ENCODE measurements around the gene MOSPD3. TPM values are rescaled to one million over a fixed set of nuclear protein-coding genes. Genes with fewer than 3 reads are reported as not detected.

Gene MOSPD3
- total RNA-seq, 1 donor from 2014 or later, result 19.5 TPM

DNA sequence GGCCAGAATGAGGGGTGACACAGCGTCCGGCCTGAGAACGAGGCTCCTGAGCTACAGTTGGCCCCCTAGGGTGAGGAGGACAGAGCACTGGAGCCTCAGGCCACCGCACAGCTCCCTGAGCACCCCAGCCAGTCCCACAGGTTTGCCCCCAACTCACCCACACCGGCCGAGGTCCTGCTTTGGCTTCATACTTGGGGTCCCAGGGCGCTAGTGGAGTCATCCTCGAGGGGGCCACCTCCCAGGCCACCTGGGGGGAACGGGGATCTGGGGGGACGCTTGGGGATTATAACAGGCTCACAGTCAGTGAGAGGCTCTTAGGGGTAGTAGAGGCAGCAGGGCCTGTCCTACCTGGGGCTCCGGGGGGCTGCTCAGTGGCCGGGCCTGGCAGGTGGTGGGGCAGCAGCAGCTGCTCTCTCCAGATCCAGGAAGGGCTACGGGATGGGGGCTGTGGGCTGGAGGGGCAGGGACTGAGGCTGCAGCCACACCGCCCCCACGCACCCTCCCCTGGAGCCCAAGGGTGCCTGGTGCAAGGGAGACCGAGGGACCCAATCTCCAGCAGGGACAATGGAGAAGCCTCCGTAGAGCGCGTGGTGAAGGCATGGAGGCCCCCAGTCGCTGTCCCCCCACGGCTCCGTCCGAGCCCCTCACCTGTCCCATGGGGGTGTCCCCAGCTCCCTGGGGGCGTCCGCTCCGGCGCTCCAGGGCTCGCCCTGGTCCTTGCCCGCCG, 39.2 kb upstream of the MOSPD3 start:
- intact Hi-C loops (cut with DNase I), result no loop called here
- Histone ChIP-seq H3K4me1 (peaks cover 21% of the 10 kb centered on the region), H3K36me3 (peaks cover 45% of the 10 kb centered on the region), H3K27ac (no peak overlapping the region), H3K9me3 (no peaks in the 10 kb centered on the region), H3K4me3 (no peak overlapping the region), H3K27me3 (ENCODE audit: low read depth) (no peaks in the 10 kb centered on the region)
- ATAC-seq (no peak), DNase-seq (no peak)
- TF ChIP-seq, protein P1, sequence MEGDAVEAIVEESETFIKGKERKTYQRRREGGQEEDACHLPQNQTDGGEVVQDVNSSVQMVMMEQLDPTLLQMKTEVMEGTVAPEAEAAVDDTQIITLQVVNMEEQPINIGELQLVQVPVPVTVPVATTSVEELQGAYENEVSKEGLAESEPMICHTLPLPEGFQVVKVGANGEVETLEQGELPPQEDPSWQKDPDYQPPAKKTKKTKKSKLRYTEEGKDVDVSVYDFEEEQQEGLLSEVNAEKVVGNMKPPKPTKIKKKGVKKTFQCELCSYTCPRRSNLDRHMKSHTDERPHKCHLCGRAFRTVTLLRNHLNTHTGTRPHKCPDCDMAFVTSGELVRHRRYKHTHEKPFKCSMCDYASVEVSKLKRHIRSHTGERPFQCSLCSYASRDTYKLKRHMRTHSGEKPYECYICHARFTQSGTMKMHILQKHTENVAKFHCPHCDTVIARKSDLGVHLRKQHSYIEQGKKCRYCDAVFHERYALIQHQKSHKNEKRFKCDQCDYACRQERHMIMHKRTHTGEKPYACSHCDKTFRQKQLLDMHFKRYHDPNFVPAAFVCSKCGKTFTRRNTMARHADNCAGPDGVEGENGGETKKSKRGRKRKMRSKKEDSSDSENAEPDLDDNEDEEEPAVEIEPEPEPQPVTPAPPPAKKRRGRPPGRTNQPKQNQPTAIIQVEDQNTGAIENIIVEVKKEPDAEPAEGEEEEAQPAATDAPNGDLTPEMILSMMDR (IDR thresholded peaks at IDR 0.05), result no peak

DNA sequence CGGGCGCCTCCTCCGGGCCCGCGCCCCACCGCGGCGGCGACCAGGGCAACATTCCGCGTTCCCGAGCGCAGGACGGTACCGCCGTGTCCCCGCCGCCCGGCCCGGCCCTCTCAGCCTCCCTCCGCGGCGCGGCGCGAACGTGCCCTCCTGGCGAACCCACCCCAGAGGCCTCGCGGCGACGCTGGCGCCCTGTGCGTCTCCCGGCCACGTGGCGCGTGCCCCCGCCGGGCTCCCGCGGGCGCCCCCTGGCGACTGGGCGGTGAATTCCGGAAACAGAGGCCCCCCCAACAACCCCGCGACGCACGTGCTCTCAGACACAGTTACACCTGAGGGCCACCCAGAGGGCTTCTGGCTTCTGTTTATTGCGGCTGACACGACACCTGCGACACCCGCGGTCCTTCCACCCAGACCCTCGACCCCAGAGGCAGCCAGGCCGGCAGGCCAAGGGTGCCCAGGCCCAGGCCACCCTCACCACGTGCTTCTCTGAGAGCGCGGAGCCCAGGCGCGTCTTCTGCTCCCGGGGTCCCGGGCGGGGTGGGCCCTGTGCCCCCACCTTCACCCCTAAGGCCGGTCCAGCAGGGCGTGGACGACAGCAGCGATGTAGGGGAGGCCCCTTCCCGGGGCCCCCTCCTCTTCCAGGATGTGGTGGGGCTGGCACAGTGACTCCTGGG, 38.5 kb upstream of the MOSPD3 start, which contains the start of gene SAP25:
Gene SAP25, minus strand, starts transcription at position 210 of the 671 bp plus-strand sequence. Its CDS starts 158 bp downstream, at position 52.
- Histone ChIP-seq H3K27ac (no peak within 1 kb of the TSS), H3K4me1 (peaks cover 21% of the 10 kb centered on the region), H3K9me3 (no peaks in the 10 kb centered on the region), H3K36me3 (peaks cover 52% of the 10 kb centered on the region), H3K4me3 (no peak within 1 kb of the TSS), H3K27me3 (ENCODE audit: low read depth) (no peaks in the 10 kb centered on the region)
- ATAC-seq, result no peak
- TF ChIP-seq, protein P1 (IDR thresholded peaks at IDR 0.05), result no peak
- intact Hi-C loops (cut with DNase I), result no loop called here
- no peak for DNase-seq

DNA sequence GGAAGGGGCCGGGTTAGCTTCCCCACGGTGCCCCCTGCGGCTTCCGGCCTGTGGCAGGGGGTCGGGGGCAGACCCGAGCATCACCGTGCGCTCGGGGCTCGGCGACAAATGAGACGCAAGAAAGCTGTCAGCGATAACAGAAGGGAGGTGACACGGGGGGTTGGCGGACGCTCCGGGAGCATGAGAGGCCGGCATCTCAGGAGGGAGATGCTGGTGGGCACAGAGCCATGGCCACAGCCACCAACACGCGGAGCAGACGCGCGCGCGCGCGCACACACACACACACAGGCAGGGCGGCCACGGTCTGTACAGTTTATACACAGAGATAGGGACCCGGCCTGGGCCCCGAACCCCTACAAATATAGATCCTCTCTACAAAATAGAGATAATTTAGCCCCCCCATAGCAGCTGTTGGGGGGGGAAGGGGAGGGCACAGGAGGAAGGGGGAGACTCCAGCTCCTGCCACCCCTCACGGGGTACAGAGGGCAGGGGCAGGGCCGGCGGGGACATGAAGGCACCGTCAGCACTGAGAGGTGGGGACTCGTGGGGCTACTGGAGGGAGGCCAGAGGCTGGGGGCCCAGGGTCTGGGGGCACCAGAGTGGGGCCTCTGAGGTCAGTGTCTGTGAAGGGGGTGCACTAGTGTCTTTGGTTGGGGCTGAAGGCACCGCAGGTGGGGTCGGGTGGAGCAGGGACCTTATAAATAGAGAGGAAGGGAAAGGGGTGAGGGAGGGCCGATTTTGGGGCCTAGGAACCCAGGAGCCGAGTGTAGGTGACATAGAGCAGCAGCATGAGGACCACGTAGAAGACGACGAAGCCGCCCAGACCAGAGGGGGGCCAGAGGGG, 37.8 kb upstream of the MOSPD3 start:
- TF ChIP-seq, protein P1 (IDR thresholded peaks at IDR 0.05), result no peak
- no peak for DNase-seq
- Histone ChIP-seq H3K4me1 (peaks cover 18% of the 10 kb centered on the region), H3K36me3 (peaks cover 59% of the 10 kb centered on the region), H3K27ac (no peak overlapping the region), H3K4me3 (no peak overlapping the region), H3K9me3 (no peaks in the 10 kb centered on the region), H3K27me3 (ENCODE audit: low read depth) (no peaks in the 10 kb centered on the region)
- intact Hi-C loops (cut with DNase I), result no loop called here
- no peak for ATAC-seq

DNA sequence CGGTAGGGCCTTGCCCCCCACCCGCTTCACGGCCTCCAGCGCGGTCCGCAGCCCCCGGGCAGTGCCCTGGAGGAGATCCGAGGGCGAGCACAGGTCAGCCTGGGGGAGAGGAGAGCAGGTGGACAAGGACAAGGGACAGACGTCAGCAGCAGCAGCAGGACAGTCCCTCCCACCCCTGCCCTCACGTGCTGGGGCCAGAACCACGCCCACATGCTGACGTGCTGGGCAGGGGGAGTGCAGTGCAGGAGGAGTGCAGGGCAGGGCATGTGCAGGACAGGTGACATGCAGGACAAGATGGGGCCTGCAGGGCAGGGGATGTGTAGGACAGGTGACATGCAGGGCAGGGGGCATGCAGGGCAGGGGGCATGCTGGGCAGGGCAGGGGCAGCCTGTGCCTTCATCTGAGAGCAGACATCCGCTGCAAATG, 37.1 kb upstream of the MOSPD3 start:
- Histone ChIP-seq H3K36me3 (peaks cover 65% of the 10 kb centered on the region), H3K4me3 (no peak overlapping the region), H3K4me1 (peaks cover 11% of the 10 kb centered on the region), H3K27me3 (ENCODE audit: low read depth) (no peaks in the 10 kb centered on the region), H3K9me3 (no peaks in the 10 kb centered on the region), H3K27ac (no peak overlapping the region)
- intact Hi-C loops (cut with DNase I), result no loop called here
- ATAC-seq (no peak), DNase-seq (no peak)
- TF ChIP-seq, protein P1 (IDR thresholded peaks at IDR 0.05), result no peak

DNA sequence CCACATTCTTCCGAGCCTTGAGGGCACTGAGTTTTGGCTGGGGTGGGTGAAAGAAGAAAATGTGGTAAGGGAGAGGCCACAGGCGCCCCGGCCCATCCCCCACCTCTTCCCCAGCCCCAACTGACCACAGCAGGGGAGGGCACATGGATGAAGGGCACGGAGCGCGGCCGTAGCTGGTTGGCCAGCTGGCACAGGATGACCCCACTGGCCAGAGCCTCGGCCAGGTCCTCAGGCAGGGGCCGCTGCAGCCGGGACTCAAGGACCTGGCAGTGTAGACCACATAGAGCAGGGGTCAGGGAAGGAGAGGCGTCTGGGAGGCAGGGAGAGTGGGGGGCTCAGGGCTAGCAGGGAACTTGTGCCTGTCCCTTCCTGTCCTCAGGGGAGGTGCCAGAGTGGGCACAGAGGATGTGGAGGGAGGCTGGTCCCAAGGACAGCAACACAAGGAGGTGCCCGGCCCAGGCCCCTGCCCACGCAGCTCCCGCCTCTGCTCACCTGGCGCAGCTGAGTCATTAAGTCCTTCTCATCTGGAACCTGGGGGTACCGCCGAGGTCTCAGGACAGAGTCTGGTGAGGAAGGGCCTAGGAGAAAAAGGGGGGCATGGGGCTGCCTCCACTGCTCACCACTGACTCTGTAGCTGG, 36.5 kb upstream of the MOSPD3 start:
- Histone ChIP-seq H3K27ac (no peak overlapping the region), H3K4me1 (peaks cover 6% of the 10 kb centered on the region), H3K9me3 (no peaks in the 10 kb centered on the region), H3K4me3 (no peak overlapping the region), H3K36me3 (peaks cover 68% of the 10 kb centered on the region), H3K27me3 (ENCODE audit: low read depth) (no peaks in the 10 kb centered on the region)
- TF ChIP-seq, protein P1 (IDR thresholded peaks at IDR 0.05), result no peak
- intact Hi-C loops (cut with DNase I), result no loop called here
- DNase-seq (no peak), ATAC-seq (no peak)

Data from lower lobe of right lung (tissue), 2 donors.